ENCODE results near the gene SCUBE1.

The SCUBE1 gene

GRCh38 chr22:43277987-43278601, 65.1 kb downstream of the SCUBE1 start:
- in situ Hi-C loops (cut with HindIII; ENCODE audit: low sequenced_read_pairs): no loop called here
- TF ChIP-seq CTCF (IDR thresholded peaks at IDR 0.05; ENCODE audit: low read depth, low read length): no peak
- DNase-seq (ENCODE audit: low read depth, low spot score): no peak
- no peak overlapping the region for H3K4me3 ChIP-seq (ENCODE audit: low read depth, low read length)

DNA sequence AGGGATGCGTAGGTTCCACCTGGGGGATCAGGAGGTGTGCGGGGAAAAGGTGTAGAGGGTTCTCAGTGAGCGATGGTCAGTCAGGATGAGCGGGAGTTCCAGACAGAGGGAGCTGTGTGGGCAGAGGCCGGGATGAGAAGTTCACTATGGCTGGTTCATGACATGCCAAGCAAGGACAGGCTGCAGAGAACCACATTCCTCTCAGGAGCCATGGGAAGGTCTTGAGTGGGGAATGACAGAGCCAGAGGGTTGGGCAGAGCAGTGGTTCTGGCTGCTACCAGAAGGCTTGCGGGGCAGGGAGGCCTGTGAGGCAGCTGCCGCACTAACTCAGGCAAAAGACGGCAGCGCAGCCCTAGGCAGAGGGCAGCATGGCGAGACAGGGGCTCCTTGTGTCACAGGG, 66.1 kb downstream of the SCUBE1 start:
- DNase-seq (ENCODE audit: low read depth, low spot score): no peak
- TF ChIP-seq CTCF (IDR thresholded peaks at IDR 0.05; ENCODE audit: low read depth, low read length): no peak
- no peak overlapping the region for H3K4me3 ChIP-seq (ENCODE audit: low read depth, low read length)
- in situ Hi-C loops (cut with HindIII; ENCODE audit: low sequenced_read_pairs): no loop called here

- H3K4me3 ChIP-seq (ENCODE audit: low read depth, low read length): no peak overlapping the region
- no peak for DNase-seq (ENCODE audit: low read depth, low spot score)
- no peak for TF ChIP-seq CTCF (IDR thresholded peaks at IDR 0.05; ENCODE audit: low read depth, low read length)
- in situ Hi-C loops (cut with HindIII; ENCODE audit: low sequenced_read_pairs): no loop called here
These were observed 66.9 kb downstream of the SCUBE1 start for GRCh38 chr22:43276321-43276720.

GRCh38 chr22:43275545-43276317, 67.4 kb downstream of the SCUBE1 start:
- in situ Hi-C loops (cut with HindIII; ENCODE audit: low sequenced_read_pairs): no loop called here
- DNase-seq (ENCODE audit: low read depth, low spot score): no peak
- no peak for TF ChIP-seq CTCF (IDR thresholded peaks at IDR 0.05; ENCODE audit: low read depth, low read length)

GRCh38 chr22:43274595-43275240, 68.5 kb downstream of the SCUBE1 start:
- in situ Hi-C loops (cut with HindIII; ENCODE audit: low sequenced_read_pairs): no loop called here
- TF ChIP-seq CTCF (IDR thresholded peaks at IDR 0.05; ENCODE audit: low read depth, low read length): no peak
- no peak for DNase-seq (ENCODE audit: low read depth, low spot score)
- no peak overlapping the region for H3K4me3 ChIP-seq (ENCODE audit: low read depth, low read length)

More at GRCh38 chr22:43275545-43276317, 67.4 kb downstream of the SCUBE1 start:
- no peak overlapping the region for H3K4me3 ChIP-seq (ENCODE audit: low read depth, low read length)

DNA sequence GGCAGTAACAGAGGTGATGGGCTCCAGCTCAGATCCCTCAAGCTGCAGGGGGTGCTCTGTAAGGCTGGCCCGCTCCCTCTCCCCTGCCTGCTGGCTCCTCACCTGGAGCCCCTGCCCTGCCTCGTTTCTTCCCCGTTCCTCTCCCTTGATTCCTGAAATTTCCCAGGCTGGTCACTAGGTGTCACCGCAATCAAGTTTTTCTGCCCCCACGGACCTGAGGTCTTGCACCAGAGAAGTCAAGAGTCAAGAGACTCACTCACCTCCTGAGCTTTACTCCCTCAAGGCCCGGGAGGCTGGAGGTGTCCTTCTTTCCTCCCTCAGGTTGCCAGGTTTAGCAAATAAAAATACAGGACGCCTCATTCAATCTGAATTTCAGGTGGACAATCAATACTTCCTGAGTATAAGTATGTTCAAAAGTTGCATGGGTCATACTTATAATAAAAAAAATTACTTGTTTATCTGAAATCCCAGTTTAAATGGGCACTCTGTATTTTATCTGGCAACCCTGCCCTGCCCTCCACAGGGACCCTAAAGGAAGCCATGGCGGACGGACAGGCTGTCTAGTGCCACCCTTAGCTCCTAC, 69.2 kb downstream of the SCUBE1 start:
- H3K4me3 ChIP-seq (ENCODE audit: low read depth, low read length): no peak overlapping the region
- in situ Hi-C loops (cut with HindIII; ENCODE audit: low sequenced_read_pairs): no loop called here
- peak; percentile 32 for DNase-seq (ENCODE audit: low read depth, low spot score)
- TF ChIP-seq CTCF (IDR thresholded peaks at IDR 0.05; ENCODE audit: low read depth, low read length): peak; percentile 68
